Hepatocyte (in vitro differentiated cells): ENCODE data around the gene FBXO11. TPM values are rescaled to one million over a fixed set of nuclear protein-coding genes. Genes with fewer than 3 reads are reported as not detected.
A peak's percentile ranks its signal among the peaks of the same experiment; 100 is the strongest.

Source experiments
- DNase-seq: peaks from one replicate; pipeline ENCODE4 v3.0.0-alpha.2; 2016; ENCODE audit warnings: low spot score
- H2AFZ ChIP-seq: fragments of 200-600 bp; sonication (generic); 2 replicates; pipeline ENCODE4 v1.6.0; 2016; ENCODE audit warnings: antibody characterized with exemption, mild to moderate bottlenecking
- H3K27ac ChIP-seq: fragments of 200-600 bp; sonication (generic); 2 replicates; pipeline ENCODE4 v1.5.1; 2016; ENCODE audit warnings: mild to moderate bottlenecking
- H3K27me3 ChIP-seq: fragments of 200-600 bp; sonication (generic); 2 replicates; pipeline ENCODE4 v1.6.1; 2016
- H3K36me3 ChIP-seq: fragments of 200-600 bp; sonication (generic); replicated peaks from 2 replicates; pipeline ENCODE4 v1.5.1; 2016; ENCODE audit warnings: low read depth; ENCODE audit not compliant: insufficient read depth
- H3K4me1 ChIP-seq: fragments of 200-600 bp; sonication (generic); 2 replicates; pipeline ENCODE4 v1.5.1; 2016; ENCODE audit warnings: mild to moderate bottlenecking, moderate library complexity; ENCODE audit not compliant: insufficient read depth
- H3K4me2 ChIP-seq: fragments of 200-600 bp; sonication (generic); 2 replicates; pipeline ENCODE4 v1.6.0; 2016
- H3K4me3 ChIP-seq: fragments of 200-600 bp; sonication (generic); 2 replicates; pipeline ENCODE4 v1.5.1; 2016; ENCODE audit warnings: mild to moderate bottlenecking
- H3K79me2 ChIP-seq: fragments of 200-600 bp; sonication (generic); 2 replicates; pipeline ENCODE4 v1.6.0; 2017; ENCODE audit warnings: mild to moderate bottlenecking
- H3K9me2 ChIP-seq: fragments of 200-600 bp; sonication (generic); replicated peaks from 2 replicates; pipeline ENCODE4 v1.6.0; 2017; ENCODE audit warnings: mild to moderate bottlenecking; ENCODE audit not compliant: insufficient read depth
- H3K9me3 ChIP-seq: fragments of 200-600 bp; sonication (generic); 2 replicates; pipeline ENCODE4 v1.5.1; 2016; ENCODE audit warnings: low read depth, mild to moderate bottlenecking
- H4K20me1 ChIP-seq: fragments of 200-600 bp; sonication (generic); 2 replicates; pipeline ENCODE4 v1.6.0; 2016; ENCODE audit warnings: mild to moderate bottlenecking; ENCODE audit not compliant: insufficient read depth, poor library complexity, severe bottlenecking
- CTCF ChIP-seq: fragments of 200-600 bp; sonication (generic); IDR thresholded peaks from 2 replicates; pipeline ENCODE4 v1.5.1; 2016; ENCODE audit warnings: antibody characterized with exemption, mild to moderate bottlenecking; ENCODE audit not compliant: poor library complexity
- EZH2 ChIP-seq: fragments of 200-600 bp; sonication (generic); IDR thresholded peaks from 2 replicates; pipeline ENCODE4 v1.6.1; 2016; ENCODE audit warnings: antibody characterized with exemption, mild to moderate bottlenecking, borderline replicate concordance
- EZH2phosphoT487 ChIP-seq: fragments of 200-600 bp; sonication (generic); IDR thresholded peaks from one replicate; pipeline ENCODE4 v1.6.1; 2018; ENCODE audit warnings: antibody characterized with exemption, mild to moderate bottlenecking, low read depth, moderate library complexity; ENCODE audit not compliant: unreplicated experiment, severe bottlenecking
- WGBS: methylation state at CpG from one replicate; pipeline ENCODE4 v1.1.6; 2016; ENCODE audit warnings: low lambda C conversion rate; ENCODE audit errors: missing lambda C conversion rate; 5-methylcytosine and 5-hydroxymethylcytosine counted together
- polyA plus RNA-seq: library from polyadenylated mRNA; unstranded; fragments of >200 nt; fragmentation: Nextera tagmentation; extraction: Ambion mirVana; gene quantifications from 2 replicates; pipeline ENCODE4 v1.2.1, GENCODE V29; 2016
- total RNA-seq: library from RNA; depleted of rRNA; stranded (reverse); fragments of >200 nt; gene quantifications from 2 replicates; pipeline ENCODE4 v1.2.3, GENCODE V29; 2014

FBXO11 gene
- total and polyA plus RNA-seq, 2 experiments from 2014 or later, result 22.4 to 63.9 TPM

DNA sequence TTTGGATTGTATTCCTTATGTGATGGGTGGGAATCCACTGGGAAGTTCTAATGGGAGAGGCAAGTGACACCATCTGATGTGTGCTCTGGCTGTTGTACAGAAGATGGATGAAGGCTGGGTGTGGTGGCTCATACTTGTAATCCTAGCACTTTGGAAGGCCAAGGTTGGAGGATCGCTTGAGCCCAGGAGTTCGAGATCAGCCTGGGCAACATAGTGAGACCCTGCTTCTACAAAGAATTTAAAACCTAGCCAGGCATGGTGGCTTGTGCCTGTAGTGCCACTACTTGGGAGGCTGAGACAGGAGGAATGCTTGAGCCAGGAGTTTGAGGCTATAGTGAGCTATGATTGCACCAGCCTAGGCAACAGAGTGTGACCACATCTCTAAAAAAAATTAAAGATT, 134.0 kb downstream of the FBXO11 start:
- Histone ChIP-seq H3K79me2 (no peaks in the 10 kb centered on the region), H3K4me1 (peaks cover 5% of the 10 kb centered on the region), H2AFZ (no peak overlapping the region), H3K4me2 (no peak overlapping the region), H3K9me3 (no peaks in the 10 kb centered on the region), H3K9me2 (no peaks in the 10 kb centered on the region), H3K27ac (no peak overlapping the region), H3K36me3 (no peaks in the 10 kb centered on the region), H3K27me3 (no peaks in the 10 kb centered on the region), H4K20me1 (no peaks in the 10 kb centered on the region), H3K4me3 (no peak overlapping the region)
- no peak for DNase-seq
- WGBS, result 100% methylated on average over 2 of the region's 2 CpGs
- TF ChIP-seq EZH2phosphoT487 (no peak), CTCF (no peak), EZH2 (no peak)

GRCh38 chr2:47771211-47771610, 135.1 kb downstream of the FBXO11 start:
- Histone ChIP-seq H3K9me2 (no peaks in the 10 kb centered on the region), H4K20me1 (no peaks in the 10 kb centered on the region), H3K27ac (no peak overlapping the region), H3K79me2 (no peaks in the 10 kb centered on the region), H3K4me3 (no peak overlapping the region), H3K4me2 (no peak overlapping the region), H3K9me3 (no peaks in the 10 kb centered on the region), H2AFZ (no peak overlapping the region), H3K36me3 (no peaks in the 10 kb centered on the region), H3K4me1 (peaks cover under 1% of the 10 kb centered on the region), H3K27me3 (no peaks in the 10 kb centered on the region)
- DNase-seq, result peak; percentile 54
- no peak for TF ChIP-seq EZH2
- no peak for TF ChIP-seq CTCF
- TF ChIP-seq EZH2phosphoT487, result no peak

- Histone ChIP-seq H3K27me3 (no peaks in the 10 kb centered on the region), H3K27ac (no peak overlapping the region), H2AFZ (no peak overlapping the region), H3K79me2 (no peaks in the 10 kb centered on the region), H4K20me1 (no peaks in the 10 kb centered on the region), H3K36me3 (no peaks in the 10 kb centered on the region), H3K4me1 (no peaks in the 10 kb centered on the region), H3K4me2 (no peak overlapping the region), H3K9me2 (no peaks in the 10 kb centered on the region), H3K9me3 (no peaks in the 10 kb centered on the region), H3K4me3 (no peak overlapping the region)
- TF ChIP-seq EZH2 (no peak), CTCF (no peak), EZH2phosphoT487 (no peak)
- DNase-seq, result no peak
- WGBS, result 93% methylated on average over 9 of the region's 9 CpGs
Measured at GRCh38 chr2:47769318-47769717, 137.0 kb downstream of the FBXO11 start.
